BLaER1 treated with 17β-estradiol and CSF1 and Interleukin-3, amounts not matched to agents 10 nM and 100 nM (cell line): ENCODE data around the gene OPHN1.
"Not testable (repeated sequence)": the region's sequence is repeated elsewhere in the genome, so short reads cannot be mapped to it uniquely, and the experiment has no call there.

Source experiments
- H3K27ac ChIP-seq, 11 experiments: shearing (Covaris generic); formaldehyde crosslinking; 2 replicates each; pipeline ENCODE4 v1.8.1; 2022
- H3K27me3 ChIP-seq, 11 experiments: shearing (Covaris generic); formaldehyde crosslinking; 2 replicates each; pipeline ENCODE4 v1.8.1; 2022
- H3K36me3 ChIP-seq, 11 experiments: shearing (Covaris generic); formaldehyde crosslinking; 2 replicates each; pipeline ENCODE4 v1.8.1; 2022
- H3K4me1 ChIP-seq, 10 experiments: shearing (Covaris generic); formaldehyde crosslinking; 2 replicates each; pipeline ENCODE4 v1.8.1; 2022
- H3K4me2 ChIP-seq, 11 experiments: shearing (Covaris generic); formaldehyde crosslinking; 2 replicates each; pipeline ENCODE4 v1.8.1; 2022
- H3K4me3 ChIP-seq, 10 experiments: shearing (Covaris generic); formaldehyde crosslinking; 2 replicates each; pipeline ENCODE4 v1.8.1; 2022
- H3K9ac ChIP-seq, 11 experiments: shearing (Covaris generic); formaldehyde crosslinking; 2 replicates each; pipeline ENCODE4 v1.8.1; 2022
- H3K9me3 ChIP-seq, 11 experiments: shearing (Covaris generic); formaldehyde crosslinking; replicated peaks in 1 of 11; 2 replicates each; pipeline ENCODE4 v1.8.1; 2022
- H4K20me1 ChIP-seq, 11 experiments: shearing (Covaris generic); formaldehyde crosslinking; 2 replicates each; pipeline ENCODE4 v1.8.1; 2022
- Cebpa-rat ChIP-seq, 11 experiments: shearing (Covaris generic); IDR thresholded peaks; 2 replicates each; pipeline ENCODE4 v1.8.1; 2022

The OPHN1 gene

GRCh38 chrX:68304602-68305001 is 128.7 kb downstream of the OPHN1 start:
- H3K36me3 ChIP-seq = no peaks in the 10 kb centered on the region
- H3K9ac ChIP-seq = no peak overlapping the region
- H3K4me2 ChIP-seq = no peak overlapping the region
- TF ChIP-seq Cebpa-rat (IDR thresholded peaks at IDR 0.05) = no peak
- no peak overlapping the region for H3K4me3 ChIP-seq
- H3K27ac ChIP-seq = no peak overlapping the region
- H3K4me1 ChIP-seq = peaks cover 0 to 13% (median 9%) of the 10 kb centered on the region in 10 experiments; a peak in 9 of 20 replicates
- peaks cover 35 to 90% (median 78%) of the 10 kb centered on the region in 11 experiments for H3K27me3 ChIP-seq
- H3K9me3 ChIP-seq = no peaks in the 10 kb centered on the region
- H4K20me1 ChIP-seq = no peaks in the 10 kb centered on the region

GRCh38 chrX:68299898-68300297 is 133.4 kb downstream of the OPHN1 start:
- no peak for TF ChIP-seq Cebpa-rat (IDR thresholded peaks at IDR 0.05)
- no peak overlapping the region for H3K9ac ChIP-seq
- H3K4me3 ChIP-seq = no peak overlapping the region
- peaks cover 48 to 92% (median 74%) of the 10 kb centered on the region in 11 experiments for H3K27me3 ChIP-seq
- no peaks in the 10 kb centered on the region for H3K9me3 ChIP-seq
- no peak overlapping the region for H3K27ac ChIP-seq
- no peaks in the 10 kb centered on the region for H3K36me3 ChIP-seq
- no peaks in the 10 kb centered on the region for H4K20me1 ChIP-seq
- no peaks in the 10 kb centered on the region for H3K4me1 ChIP-seq
- H3K4me2 ChIP-seq = no peak overlapping the region

GRCh38 chrX:68292471-68292870 is 140.8 kb downstream of the OPHN1 start:
- Histone ChIP-seq H3K36me3 (no peaks in the 10 kb centered on the region), H3K9me3 (no peaks in the 10 kb centered on the region), H4K20me1 (no peaks in the 10 kb centered on the region), H3K4me1 (no peaks in the 10 kb centered on the region), H3K27me3 (peaks cover 59 to 97% (median 86%) of the 10 kb centered on the region in 11 experiments), H3K4me3 (no peak overlapping the region), H3K9ac (no peak overlapping the region), H3K27ac (no peak overlapping the region), H3K4me2 (no peak overlapping the region)
- TF ChIP-seq Cebpa-rat (IDR thresholded peaks at IDR 0.05) = no peak

- Histone ChIP-seq H3K4me1 (no peaks in the 10 kb centered on the region), H3K27ac (no peak overlapping the region), H3K4me3 (no peak overlapping the region), H3K36me3 (no peaks in the 10 kb centered on the region), H3K4me2 (no peak overlapping the region), H4K20me1 (no peaks in the 10 kb centered on the region), H3K27me3 (peaks cover 50 to 100% (median 91%) of the 10 kb centered on the region in 11 experiments), H3K9ac (no peak overlapping the region), H3K9me3 (no peaks in the 10 kb centered on the region)
- TF ChIP-seq Cebpa-rat (IDR thresholded peaks at IDR 0.05) = no peak
Observed at GRCh38 chrX:68288127-68288526, 145.2 kb downstream of the OPHN1 start.

- H3K4me3 ChIP-seq = no peak overlapping the region
- H3K9ac ChIP-seq = no peak overlapping the region
- no peaks in the 10 kb centered on the region for H3K9me3 ChIP-seq
- H4K20me1 ChIP-seq = no peaks in the 10 kb centered on the region
- H3K4me2 ChIP-seq = no peak overlapping the region
- TF ChIP-seq Cebpa-rat (IDR thresholded peaks at IDR 0.05) = no peak
- no peak overlapping the region for H3K27ac ChIP-seq
- no peaks in the 10 kb centered on the region for H3K4me1 ChIP-seq
- peaks cover 49 to 100% (median 90%) of the 10 kb centered on the region in 11 experiments for H3K27me3 ChIP-seq
- H3K36me3 ChIP-seq = no peaks in the 10 kb centered on the region
Observed at GRCh38 chrX:68287419-68287818, 145.9 kb downstream of the OPHN1 start.

GRCh38 chrX:68286980-68287379 is 146.3 kb downstream of the OPHN1 start:
- H3K27me3 ChIP-seq = peaks cover 51 to 98% (median 89%) of the 10 kb centered on the region in 11 experiments
- no peaks in the 10 kb centered on the region for H4K20me1 ChIP-seq
- no peak overlapping the region for H3K27ac ChIP-seq
- TF ChIP-seq Cebpa-rat (IDR thresholded peaks at IDR 0.05) = no peak
- no peak overlapping the region for H3K9ac ChIP-seq
- no peak overlapping the region for H3K4me2 ChIP-seq
- H3K4me1 ChIP-seq = no peaks in the 10 kb centered on the region
- no peaks in the 10 kb centered on the region for H3K36me3 ChIP-seq
- H3K4me3 ChIP-seq = no peak overlapping the region
- no peaks in the 10 kb centered on the region for H3K9me3 ChIP-seq

GRCh38 chrX:68286076-68286475 is 147.2 kb downstream of the OPHN1 start:
- Histone ChIP-seq H4K20me1 (no peaks in the 10 kb centered on the region), H3K4me2 (no peak overlapping the region), H3K27me3 (peaks cover 52 to 98% (median 89%) of the 10 kb centered on the region in 11 experiments), H3K36me3 (no peaks in the 10 kb centered on the region), H3K9me3 (no peaks in the 10 kb centered on the region), H3K4me3 (no peak overlapping the region), H3K27ac (no peak overlapping the region), H3K4me1 (no peaks in the 10 kb centered on the region), H3K9ac (no peak overlapping the region)
- no peak for TF ChIP-seq Cebpa-rat (IDR thresholded peaks at IDR 0.05)

GRCh38 chrX:68284281-68284904 is 148.9 kb downstream of the OPHN1 start:
- Histone ChIP-seq H4K20me1 (no peaks in the 10 kb centered on the region), H3K4me2 (no peak overlapping the region), H3K4me3 (no peak overlapping the region), H3K4me1 (no peaks in the 10 kb centered on the region), H3K27ac (no peak overlapping the region), H3K9ac (no peak overlapping the region), H3K9me3 (no peaks in the 10 kb centered on the region), H3K27me3 (peaks cover 62 to 99% (median 89%) of the 10 kb centered on the region in 11 experiments), H3K36me3 (no peaks in the 10 kb centered on the region)
- TF ChIP-seq Cebpa-rat (IDR thresholded peaks at IDR 0.05) = no peak

- H3K9ac ChIP-seq = no peak overlapping the region
- peaks cover 14 to 59% (median 50%) of the 10 kb centered on the region in 11 experiments for H3K27me3 ChIP-seq
- no peak overlapping the region for H3K4me2 ChIP-seq
- H3K27ac ChIP-seq = no peak overlapping the region
- no peaks in the 10 kb centered on the region for H3K4me1 ChIP-seq
- TF ChIP-seq Cebpa-rat (IDR thresholded peaks at IDR 0.05) = no peak
- peaks cover 0 to 11% (median 6%) of the 10 kb centered on the region in 11 experiments; a peak in 7 of 22 replicates for H3K9me3 ChIP-seq
- H3K36me3 ChIP-seq = no peaks in the 10 kb centered on the region
- H3K4me3 ChIP-seq = no peak overlapping the region
- no peaks in the 10 kb centered on the region for H4K20me1 ChIP-seq
Observed at GRCh38 chrX:68273887-68274286, 159.4 kb downstream of the OPHN1 start.

GRCh38 chrX:68264793-68265192 is 168.5 kb downstream of the OPHN1 start:
- not testable (repeated sequence) for H3K4me3 ChIP-seq, H3K27ac ChIP-seq, H3K9ac ChIP-seq, H3K4me2 ChIP-seq, H4K20me1 ChIP-seq, H3K36me3 ChIP-seq, H3K9me3 ChIP-seq
- peaks cover 0 to 13% (median 0%) of the 10 kb centered on the region in 10 experiments; a peak in 8 of 20 replicates for H3K4me1 ChIP-seq
- H3K27me3 ChIP-seq = peaks cover 19 to 68% (median 55%) of the 10 kb centered on the region in 11 experiments; a peak in 19 of 22 replicates
